ENCODE results near the gene GADD45GIP1.
"Not testable (repeated sequence)": the region's sequence is repeated elsewhere in the genome, so short reads cannot be mapped to it uniquely, and the experiment has no call there.

GADD45GIP1 gene

DNA sequence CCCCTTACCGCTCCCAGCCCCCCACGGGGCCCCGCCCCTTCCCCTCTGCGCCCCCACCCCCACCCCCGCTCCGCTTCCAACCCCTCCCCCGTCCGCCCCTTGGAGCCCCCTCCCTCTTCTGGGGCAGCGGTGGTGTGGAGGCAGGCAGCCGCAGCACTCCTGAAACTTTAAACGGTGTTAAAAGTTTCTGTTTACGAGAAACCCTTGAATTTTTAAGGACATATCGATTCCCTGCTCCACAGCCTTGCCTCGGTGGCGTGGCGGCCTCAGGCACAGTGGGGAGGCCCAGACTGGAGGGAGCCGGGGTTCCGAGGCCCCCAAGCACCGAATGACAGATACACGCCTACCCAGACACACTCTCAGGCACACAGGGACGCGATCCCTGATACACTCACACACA is 33.4 kb upstream of the GADD45GIP1 start:
- DNase-seq (ENCODE audit: low read depth in 2 of 2) = no peak

DNA sequence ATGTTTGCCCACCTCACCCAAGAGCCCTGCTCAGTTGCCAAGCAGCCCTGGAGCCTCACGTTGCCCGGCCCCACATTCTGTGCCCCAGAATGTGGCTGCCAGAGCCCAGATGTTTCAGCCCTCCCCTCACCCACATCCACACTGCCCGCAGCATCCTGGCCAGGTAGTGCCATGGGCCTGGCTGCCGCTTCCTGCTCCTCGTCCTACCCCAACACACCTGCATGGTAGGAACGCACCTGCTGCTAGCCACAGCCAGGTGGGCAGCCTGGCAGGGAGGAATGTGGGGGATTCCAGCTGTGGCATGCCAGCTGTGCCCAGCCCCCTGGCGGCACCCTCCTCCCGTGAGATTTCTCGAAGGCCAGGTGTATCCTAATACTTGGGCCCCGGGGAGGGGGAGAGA is 30.8 kb upstream of the GADD45GIP1 start:
- no peak for DNase-seq (ENCODE audit: low read depth in 2 of 2)

DNA sequence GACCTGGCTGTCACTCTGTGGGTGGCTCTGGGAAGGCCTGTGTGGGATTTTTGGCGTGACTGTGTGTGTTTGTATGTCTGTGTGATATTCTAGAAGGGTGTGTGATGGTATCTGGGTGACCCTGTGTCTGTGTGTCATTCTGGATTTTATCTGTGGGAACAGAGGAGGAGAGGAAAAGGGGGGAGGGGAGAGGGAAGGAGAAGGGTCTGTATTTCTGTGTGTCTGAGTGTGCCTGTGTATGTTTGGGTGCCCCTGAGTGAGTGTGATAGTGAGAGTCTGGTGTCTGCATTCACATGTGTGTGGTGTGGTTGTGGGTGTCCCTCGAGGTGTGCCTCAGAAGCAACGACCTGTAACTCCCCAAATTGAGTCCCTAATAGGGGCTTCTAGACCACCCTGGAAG is 30.2 kb upstream of the GADD45GIP1 start:
- DNase-seq (ENCODE audit: low read depth in 2 of 2) = no peak

DNA sequence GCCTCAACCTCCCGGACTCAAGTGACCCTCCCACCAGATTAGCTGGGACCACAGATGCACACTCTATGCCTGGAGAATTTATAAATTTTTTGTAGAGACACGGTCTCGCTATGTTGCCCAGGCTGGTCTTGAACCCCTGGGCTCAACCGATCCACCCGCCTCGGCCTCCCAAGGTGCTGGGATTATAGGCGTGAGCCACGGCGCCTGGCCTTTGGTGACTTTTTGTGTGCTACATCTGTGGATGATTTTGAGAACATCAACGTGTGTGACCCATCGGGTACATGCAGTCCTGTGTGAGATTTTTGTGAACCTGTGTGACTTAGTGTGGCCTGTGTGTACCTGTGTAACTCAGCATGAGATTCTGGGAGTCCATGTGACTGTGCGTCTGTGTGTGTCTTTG is 29.7 kb upstream of the GADD45GIP1 start:
- DNase-seq (ENCODE audit: low read depth in 2 of 2) = no peak

DNA sequence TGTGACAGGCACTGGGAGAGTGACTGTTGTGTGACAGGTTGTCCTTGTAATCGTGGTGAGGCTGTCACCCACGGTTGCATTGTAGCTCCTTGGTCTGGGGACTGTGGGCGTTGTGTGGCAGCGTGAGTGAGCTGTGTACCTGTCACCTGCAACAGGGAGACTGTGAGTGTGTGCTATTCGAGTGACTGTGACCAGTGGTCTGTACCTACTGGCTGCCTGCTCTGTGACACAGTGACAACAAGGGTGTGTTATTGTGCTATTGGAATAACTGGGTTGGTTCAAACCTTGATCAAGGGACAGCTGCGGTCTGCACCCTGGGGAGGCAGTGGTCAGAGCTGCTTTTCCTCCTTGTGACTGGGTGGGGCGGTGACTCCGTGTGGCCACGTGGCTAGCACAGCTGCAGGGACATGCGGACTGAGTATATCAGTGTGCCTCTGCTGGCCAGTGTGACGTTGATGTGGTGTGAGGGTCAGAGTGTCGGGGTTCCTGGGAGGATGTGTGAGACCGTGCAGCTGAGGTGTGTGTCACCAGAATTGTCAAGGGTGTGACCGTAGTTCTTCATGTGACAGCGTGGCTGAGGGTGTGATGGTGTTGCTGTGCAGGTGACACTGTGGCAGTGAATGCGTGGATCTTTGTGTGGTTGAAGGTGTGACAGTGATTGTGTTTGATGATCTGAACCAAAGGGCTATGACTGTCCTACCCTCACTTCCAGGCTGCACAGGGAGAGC is 28.2 kb upstream of the GADD45GIP1 start:
- no peak for DNase-seq (ENCODE audit: low read depth in 2 of 2)

DNA sequence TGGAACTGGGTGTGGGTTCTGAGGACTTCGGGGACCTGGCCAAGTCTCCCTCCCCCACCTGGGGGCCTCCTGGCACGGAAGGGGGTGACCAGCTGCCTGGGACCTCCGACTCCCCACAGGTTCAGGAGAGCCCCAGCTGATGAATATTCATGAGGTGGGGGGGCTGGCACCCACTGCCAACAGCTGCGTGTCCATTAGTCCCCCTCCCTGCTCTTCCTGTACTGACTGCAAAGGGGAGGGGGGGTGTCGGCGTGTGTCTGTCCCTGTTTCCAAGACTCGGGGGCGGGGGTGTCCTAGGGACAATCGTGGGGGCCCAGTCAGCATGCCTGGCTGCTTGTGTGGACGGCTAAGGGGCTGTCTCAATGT is 27.6 kb upstream of the GADD45GIP1 start:
- no peak for DNase-seq (ENCODE audit: low read depth in 2 of 2)

DNA sequence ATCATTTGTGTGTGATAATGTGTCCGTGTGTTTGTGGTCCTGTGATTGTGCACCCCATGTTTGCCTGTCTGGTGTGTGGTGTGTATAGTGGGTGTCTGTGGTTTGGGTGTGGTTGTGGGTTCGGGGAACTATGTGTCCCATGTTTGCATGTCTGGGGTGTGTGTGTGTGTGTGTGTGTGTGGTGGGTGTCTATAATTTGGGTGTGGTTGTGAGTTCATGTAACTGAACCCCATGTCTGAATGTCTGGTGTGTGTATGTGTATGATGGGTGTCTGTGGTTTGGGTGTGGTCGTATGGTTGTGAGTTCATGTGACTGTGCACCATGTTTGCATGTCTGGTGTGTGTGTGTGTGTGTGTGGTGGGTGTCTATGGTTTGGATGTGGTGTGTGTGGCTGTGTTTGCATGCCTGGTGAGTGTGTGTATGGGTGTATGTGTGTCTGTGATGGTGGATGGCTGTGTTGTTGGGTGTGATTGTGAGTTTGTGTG is 27.2 kb upstream of the GADD45GIP1 start:
- DNase-seq (ENCODE audit: low read depth in 2 of 2) = no peak

DNA sequence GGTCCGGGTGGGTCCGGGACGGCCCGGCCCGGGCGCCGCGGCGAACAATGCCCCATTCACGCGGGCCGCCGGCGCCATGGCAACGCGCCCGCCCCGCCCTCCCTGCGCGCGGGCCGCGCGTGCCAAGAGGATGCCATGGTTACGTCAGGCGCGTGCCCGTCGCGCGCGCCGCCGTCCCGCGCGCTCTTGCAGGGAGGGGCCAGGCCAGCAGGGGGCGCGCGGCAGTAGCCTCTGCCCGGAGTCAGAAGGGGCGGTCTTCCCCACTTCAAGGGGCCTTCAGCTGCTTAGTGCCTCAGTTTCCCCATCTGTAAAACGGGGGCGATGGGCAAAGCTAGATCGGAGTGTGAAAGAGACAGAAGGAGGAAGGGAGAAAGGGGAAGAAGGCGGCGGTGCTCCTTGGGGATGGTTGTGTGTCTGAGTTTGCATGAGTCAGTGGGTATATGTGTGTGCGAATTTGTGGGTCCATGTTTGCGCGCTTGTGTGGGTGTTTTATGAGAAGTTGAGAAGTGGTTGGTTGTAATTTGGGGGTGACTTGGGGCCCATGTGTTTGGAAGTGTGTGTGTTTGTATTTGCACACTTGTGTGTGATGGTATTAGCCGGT is 26.6 kb upstream of the GADD45GIP1 start:
- DNase-seq (ENCODE audit: low read depth in 2 of 2) = peak; percentile 58 to 59

DNA sequence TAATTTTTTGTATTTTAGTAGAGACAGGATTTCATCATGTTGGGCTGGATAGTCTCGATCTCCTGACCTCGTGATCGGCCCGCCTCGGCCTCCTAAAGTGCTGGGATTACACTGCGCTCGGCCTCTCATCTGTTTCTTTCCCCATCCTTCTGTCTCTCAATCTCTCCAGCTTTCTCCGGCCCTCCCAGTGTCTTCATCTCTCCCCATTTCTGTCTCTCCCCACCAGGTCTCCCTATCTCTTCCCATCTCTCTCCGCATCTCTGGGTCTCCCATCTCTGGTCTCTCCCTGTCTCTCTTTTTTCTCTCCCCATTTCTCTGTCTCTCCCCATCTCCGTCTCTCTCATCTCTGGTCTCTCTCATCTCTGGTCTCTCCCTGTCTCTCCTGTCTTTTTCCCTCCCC is 26.1 kb upstream of the GADD45GIP1 start:
- no peak for DNase-seq (ENCODE audit: low read depth in 2 of 2)

DNA sequence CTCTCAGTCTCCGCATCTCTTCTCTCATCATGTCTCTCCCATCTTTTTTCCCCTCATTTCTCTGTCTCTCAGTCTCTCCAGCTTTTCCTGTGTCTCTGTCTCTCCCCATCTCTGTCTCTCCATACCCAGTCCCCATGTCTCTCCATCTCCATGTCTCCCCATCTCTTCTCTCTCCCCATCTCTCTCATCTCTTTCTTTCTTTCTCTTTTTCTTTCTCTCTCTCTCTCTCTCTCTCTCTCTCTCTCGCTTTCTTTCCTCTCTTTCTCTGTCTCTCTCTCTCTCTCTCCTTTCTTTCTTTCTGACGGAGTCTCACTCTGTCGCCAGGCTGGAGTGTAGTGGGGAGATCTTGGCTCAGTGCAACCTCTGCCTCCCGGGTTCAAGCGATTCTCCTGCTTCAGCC is 25.6 kb upstream of the GADD45GIP1 start:
- no peak for DNase-seq (ENCODE audit: low read depth in 2 of 2)

DNA sequence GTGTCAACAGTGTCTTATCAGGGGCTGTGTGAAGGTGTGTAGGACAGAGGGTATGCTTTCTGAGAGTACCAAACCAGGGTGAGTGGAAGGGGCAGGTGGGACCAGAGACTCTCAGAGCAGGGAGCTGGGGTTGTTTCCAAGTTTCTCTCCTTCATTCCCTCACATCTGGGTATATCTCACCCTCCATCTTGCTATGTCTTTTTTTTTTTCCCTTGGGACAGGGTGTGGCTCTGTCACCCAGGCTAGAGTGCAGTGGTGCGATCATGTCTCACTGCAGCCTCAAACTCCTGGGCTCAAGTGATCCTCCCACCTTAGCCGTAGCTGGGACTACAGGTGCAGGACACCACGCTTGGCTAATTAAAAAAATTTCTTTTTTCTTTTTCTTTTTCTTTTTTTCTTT is 23.0 kb upstream of the GADD45GIP1 start:
- DNase-seq (ENCODE audit: low read depth in 2 of 2) = no peak

DNA sequence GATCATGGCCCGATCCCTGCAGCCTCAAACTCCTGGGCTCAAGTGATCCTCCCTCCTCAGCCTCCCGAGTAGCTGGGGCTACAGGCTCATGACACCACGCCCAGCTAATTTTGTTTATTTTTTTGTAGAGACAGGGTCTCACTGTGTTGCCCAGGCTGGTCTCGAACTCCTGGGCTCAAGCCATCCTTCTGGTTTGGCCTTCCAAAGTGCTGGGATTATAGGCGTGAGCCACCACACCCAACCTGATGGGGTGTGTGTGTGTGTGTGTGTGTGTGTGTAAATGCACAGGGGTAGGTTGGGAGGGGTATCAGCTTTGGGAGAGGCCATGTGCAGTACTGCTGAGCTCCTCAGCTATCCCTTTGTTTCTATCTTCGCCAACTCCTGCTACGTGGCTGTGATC is 19.1 kb upstream of the GADD45GIP1 start:
- not testable (repeated sequence) for DNase-seq (ENCODE audit: low read depth in 2 of 2)

DNA sequence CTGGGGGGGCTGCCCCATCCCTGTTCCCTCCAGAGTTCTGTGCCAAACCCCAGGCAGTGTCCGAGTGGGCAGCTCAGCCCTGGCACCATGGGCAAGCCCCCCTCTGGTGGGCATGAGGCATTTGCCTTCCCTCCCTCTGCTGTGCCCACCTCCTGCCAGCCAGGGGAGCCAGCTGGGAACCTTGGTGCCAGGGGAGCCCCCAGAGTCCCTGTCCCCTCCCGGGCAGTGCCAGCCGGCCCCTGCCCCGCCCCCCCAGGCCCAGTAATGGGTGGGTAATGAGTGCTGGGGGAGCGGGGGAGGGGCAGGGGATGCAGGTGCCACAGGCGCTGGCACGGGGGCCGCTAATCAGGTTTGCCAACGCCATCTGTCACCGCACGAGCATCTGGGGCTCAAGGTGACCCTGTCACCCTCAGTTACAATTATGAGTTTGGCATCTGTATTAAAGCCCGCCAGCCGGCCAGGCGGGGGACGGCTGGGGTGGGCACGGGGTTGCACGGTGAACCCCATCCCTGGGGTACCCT is 18.3 kb upstream of the GADD45GIP1 start:
- DNase-seq (ENCODE audit: low read depth in 2 of 2) = no peak

DNA sequence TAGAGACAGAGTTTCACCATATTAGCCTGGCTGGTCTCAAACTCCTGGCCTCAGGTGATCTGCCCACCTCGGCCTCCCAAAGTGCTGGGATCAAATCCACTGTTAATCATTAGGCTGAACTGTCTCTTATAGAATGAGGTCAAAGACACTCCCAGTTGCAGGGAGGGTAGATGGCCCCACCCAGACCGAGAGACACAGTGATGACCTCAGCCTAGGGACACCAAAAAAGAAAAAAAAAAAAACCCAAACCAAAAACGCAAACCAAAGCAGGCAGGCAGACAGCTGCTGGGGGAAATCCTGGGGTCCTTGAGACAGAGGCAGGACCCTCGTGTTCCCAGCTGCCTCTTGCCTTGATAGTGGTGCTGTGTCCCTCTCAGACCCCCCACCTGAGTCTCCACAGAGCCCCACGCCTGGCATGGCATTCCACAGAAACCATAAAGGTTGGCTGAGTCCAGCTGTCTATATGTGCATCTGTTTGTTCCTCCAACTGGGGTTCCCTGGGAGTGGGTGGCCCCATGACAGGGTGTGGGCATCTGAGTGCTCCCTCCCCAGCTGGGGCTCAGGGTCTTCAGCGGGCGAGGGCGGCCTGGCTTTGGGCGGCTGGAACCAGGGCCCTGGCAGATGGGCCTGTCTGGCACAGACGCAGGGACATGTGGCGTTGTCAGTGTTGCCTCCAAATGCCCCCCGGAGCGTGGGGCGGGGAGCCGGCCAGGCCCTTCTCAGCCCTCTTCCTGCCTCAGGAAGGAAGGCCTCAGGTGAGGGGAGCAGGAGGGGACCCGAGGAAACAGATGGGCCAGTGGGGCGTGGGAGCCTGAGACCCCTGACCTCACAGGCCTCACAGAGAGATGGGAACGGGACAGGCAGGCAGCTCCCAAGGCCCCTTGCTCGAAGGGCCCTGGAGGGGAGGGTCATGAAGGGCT is 17.5 kb upstream of the GADD45GIP1 start:
- DNase-seq (ENCODE audit: low read depth in 2 of 2) = no peak

DNA sequence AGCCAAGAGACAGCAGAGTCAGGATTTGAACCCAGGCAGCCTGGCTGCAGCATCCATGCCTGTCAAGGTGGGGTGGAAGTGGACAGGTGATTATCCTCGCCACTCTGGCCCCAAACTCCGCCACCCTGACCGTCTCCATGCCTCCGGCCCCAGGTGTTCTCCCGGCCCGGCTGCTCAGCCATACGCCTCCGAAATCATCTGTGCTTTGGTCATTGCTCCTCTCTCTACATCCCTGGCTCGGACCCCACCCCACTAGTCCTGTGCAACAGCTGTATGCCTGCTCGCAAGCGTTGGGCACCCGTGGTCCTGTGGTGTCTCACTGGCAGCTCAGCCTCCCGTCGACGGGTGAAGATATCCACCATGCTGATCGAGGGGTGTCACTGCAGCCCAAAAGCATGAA is 16.2 kb upstream of the GADD45GIP1 start:
- no peak for DNase-seq (ENCODE audit: low read depth in 2 of 2)

DNA sequence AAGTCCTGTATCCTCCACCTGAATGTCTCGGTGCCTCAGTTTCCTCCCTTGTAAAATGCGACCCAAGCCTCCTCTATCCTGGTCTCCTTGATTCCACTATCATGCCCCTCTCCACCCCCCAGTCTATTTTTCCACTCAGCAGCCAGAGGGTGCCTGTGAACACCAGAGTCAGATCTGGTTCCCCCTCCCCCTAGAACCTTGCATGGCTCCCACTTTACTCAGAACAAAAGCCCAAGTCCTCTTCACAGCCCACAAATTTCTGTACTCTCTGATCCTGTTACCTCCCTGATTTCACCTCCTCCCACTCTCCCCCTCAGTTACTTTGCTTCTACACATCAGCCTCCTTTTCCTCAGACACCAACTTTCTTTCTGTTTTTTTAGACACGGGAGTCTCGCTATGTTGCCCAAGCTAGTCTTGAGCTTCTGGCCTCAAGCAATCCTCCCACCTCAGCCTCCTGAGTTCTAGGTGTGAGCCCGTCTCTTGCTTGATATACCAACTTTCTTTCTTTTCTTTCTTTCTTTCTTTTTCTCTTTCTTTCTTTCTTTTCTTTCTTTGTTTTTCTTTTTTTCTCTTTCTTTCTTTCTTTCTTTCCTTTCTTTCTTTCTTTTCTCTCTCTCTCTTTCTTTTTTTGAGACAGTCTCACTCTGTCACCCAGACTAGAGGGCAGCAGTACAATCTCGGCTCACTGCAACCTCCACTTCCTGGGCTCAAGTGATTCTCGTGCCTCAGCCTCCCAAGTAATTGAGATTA is 13.2 kb upstream of the GADD45GIP1 start:
- no peak for DNase-seq (ENCODE audit: low read depth in 2 of 2)

DNA sequence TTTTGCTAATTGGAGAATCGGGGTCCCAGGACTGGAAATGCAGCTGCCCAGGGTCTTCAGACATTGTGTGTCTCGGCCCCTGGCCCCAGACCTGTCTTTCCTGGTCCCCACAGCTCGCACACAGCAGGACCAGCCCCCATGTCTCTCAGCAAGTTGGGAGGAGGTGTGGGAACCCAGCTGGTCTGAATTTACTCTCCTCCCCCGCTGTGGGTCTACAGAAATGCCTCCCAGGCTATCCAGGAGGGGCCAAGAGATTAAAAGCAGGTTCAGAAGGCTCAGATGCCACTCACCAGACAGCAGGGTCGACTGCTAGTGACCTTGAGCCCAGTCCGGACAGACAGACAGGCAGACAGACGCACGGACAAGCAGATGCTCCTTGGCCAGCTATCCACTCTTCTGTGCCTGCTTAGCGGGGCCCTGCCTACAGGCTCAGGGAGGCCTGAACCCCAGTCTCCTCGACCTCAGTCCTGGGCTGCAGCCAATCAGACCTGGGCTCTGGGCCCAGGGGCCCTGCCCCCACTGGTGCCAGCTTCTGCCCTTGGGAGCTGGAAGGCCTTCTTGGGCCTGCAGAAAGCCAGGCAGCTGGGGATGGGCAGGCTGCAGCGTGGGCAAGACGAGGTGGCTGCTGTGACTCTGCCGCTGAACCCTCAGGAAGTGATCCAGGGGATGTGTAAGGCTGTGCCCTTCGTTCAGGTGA is 12.4 kb upstream of the GADD45GIP1 start, which contains the start of gene DAND5:
TSS of gene DAND5 (plus strand) at position 285 of the 697 bp plus-strand sequence. CDS start at position 370, 85 bp downstream.
- no peak for DNase-seq (ENCODE audit: low read depth in 2 of 2)

DNA sequence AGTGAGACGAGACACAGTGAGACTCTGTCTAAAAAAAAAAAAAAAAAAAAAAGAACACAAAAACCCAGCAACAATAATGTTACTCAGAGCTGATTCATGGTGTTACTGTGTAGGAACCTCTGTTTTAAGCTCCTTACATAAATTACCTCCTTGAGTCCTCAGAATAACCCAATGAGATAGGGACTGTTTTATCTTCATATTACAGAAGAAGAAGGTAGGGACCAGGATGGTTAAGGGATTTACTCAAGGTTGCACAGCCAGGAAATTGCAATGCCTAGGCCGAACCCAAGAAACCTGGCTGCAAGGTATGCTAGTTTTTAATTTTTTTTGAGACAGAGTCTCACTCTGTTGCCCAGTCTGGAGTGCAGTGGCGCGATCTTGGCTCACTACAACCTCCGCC is 10.9 kb upstream of the GADD45GIP1 start:
- DNase-seq (ENCODE audit: low read depth in 2 of 2) = no peak

DNA sequence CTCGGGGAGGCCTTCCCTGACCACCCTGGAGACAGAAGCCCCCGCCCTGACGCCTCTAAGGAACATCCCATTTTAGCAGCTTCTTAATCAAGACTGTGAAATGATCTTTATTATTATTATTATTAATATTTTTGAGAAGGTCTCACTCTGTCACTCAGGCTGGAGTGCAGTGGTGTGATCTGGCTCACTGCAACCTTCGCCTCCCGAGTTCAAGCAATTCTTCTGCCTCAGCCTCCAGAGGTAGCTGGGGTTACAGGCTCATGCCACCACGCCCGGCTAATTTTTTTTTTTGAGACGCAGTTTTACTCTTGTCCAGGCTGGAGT is 8.8 kb upstream of the GADD45GIP1 start:
- DNase-seq (ENCODE audit: low read depth in 2 of 2) = no peak

DNA sequence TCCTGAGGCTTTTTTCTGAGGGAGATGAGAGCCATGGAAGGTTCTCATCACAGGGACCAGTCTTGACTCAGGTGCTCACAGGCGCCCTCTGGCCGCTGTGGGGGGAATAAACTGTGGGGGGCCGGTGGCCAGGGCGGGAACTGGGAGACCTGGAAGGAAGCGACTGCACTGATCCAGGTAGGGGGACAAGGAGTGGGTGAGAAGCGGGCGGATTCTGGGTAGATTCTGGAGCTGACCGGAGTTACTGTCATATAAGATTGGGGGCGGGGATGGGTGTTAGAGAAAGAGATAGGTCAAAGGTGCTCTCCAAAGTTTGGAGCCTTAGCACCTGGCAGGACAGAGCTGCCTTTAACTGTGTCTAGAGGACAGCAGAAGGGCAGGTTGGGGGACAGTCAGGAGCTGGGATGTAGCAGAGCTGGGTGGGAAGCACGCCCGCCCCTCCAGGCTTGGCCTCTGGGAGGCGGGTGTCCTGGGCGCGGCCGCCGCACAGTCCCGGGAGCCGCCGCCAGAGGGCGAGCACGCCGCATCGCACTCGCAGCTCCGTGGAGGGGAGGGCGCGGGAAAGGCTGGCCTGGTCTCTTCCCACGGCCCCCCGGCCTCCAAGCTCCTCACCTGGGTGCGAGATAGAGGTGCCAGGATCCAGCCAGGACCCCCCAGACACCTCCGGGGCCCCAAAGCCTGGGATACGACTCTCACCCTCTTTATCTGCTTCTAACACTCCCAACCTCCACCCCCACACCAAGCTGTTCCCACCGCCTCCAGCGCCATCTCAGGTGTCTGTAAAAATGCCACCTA is 8.2 kb upstream of the GADD45GIP1 start:
- peak; percentile 63 to 67 for DNase-seq (ENCODE audit: low read depth in 2 of 2)
